Measurements from ENCODE around the gene HTR5A. TPM values are rescaled to one million over a fixed set of nuclear protein-coding genes. Genes with fewer than 3 reads are reported as not detected.

The HTR5A gene
- total RNA-seq, 1 donor from 2014 or later, result 0.08 TPM

DNA sequence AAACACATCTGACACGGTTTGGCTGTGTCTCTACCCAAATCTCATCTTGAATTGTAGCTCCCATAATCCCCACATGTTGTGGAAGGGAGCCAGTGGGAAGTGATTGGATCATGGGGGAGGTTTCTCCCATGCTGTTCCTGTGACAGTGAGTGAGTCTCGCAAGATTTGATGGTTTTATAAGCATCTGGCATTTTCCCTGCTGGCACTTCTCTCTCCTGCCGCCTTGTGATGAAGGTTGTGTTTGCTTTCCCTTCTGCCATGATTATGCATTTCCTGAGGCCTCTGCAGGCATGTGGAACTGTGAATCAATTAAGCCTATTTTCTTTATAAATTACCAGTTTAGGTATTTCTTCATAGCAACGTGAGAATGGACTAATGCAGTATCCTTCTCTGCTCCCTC, 5.9 kb upstream of the HTR5A start:
- no peak for TF ChIP-seq CTCF (IDR thresholded peaks at IDR 0.05; ENCODE audit: unreplicated experiment)
- no peak for DNase-seq (ENCODE audit: low spot score)
- Mint-ChIP-seq H3K9me3 (ENCODE audit: unreplicated experiment) (no peaks in the 10 kb centered on the region), H3K36me3 (ENCODE audit: low read depth, unreplicated experiment) (no peaks in the 10 kb centered on the region), H3K4me1 (ENCODE audit: unreplicated experiment) (peaks cover 6% of the 10 kb centered on the region), H3K4me3 (ENCODE audit: unreplicated experiment) (no peak overlapping the region), H3K27me3 (ENCODE audit: unreplicated experiment) (peaks cover 2% of the 10 kb centered on the region), H3K27ac (ENCODE audit: unreplicated experiment) (no peak overlapping the region)

- Mint-ChIP-seq H3K4me3 (ENCODE audit: unreplicated experiment) (no peak overlapping the region), H3K36me3 (ENCODE audit: low read depth, unreplicated experiment) (no peaks in the 10 kb centered on the region), H3K4me1 (ENCODE audit: unreplicated experiment) (peaks cover 6% of the 10 kb centered on the region), H3K9me3 (ENCODE audit: unreplicated experiment) (no peaks in the 10 kb centered on the region), H3K27me3 (ENCODE audit: unreplicated experiment) (no peaks in the 10 kb centered on the region), H3K27ac (ENCODE audit: unreplicated experiment) (no peak overlapping the region)
- peak; percentile 22 for DNase-seq (ENCODE audit: low spot score)
- TF ChIP-seq CTCF (IDR thresholded peaks at IDR 0.05; ENCODE audit: unreplicated experiment), result no peak
Observed at GRCh38 chr7:155066417-155066950, 3.6 kb upstream of the HTR5A start.

- Mint-ChIP-seq H3K4me1 (ENCODE audit: unreplicated experiment) (peaks cover 9% of the 10 kb centered on the region), H3K9me3 (ENCODE audit: unreplicated experiment) (no peaks in the 10 kb centered on the region), H3K36me3 (ENCODE audit: low read depth, unreplicated experiment) (no peaks in the 10 kb centered on the region), H3K27me3 (ENCODE audit: unreplicated experiment) (no peaks in the 10 kb centered on the region), H3K4me3 (ENCODE audit: unreplicated experiment) (no peak overlapping the region), H3K27ac (ENCODE audit: unreplicated experiment) (no peak overlapping the region)
- DNase-seq (ENCODE audit: low spot score), result no peak
- no peak for TF ChIP-seq CTCF (IDR thresholded peaks at IDR 0.05; ENCODE audit: unreplicated experiment)
Observed at GRCh38 chr7:155071121-155071651, 1.1 kb downstream of the HTR5A start.

DNA sequence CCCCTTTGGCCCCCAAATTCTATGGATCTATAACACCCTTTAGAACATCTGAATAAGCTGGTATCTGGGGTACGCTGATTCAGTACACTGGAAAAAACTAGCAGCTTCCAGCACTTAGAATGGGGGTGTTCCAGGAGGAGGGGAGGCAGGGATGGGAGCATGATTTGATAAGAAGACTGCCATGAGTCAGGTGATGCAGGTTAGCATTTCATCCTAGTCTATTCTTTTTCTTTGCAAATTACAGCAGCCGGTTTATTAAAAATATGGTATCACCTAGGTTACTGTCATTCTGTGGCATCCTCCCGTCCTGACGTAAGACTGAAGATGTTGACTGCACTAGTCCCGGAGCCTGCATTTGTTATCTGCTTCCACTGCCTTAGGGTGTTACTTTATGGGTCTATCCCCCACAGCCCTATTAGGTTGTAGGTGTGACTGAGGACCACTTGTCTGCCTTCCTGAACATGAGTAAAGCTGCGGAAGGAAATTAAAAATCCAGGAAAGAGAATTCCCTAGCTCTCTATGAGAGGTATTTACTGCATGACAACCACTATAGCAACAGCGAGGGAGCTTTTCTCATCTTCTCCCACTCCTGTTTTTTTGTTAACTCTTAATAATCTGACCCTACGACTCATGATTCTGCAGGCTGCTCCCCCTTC, 1.9 kb downstream of the HTR5A start:
- Mint-ChIP-seq H3K9me3 (ENCODE audit: unreplicated experiment) (no peaks in the 10 kb centered on the region), H3K27ac (ENCODE audit: unreplicated experiment) (no peak overlapping the region), H3K4me1 (ENCODE audit: unreplicated experiment) (peaks cover 6% of the 10 kb centered on the region), H3K36me3 (ENCODE audit: low read depth, unreplicated experiment) (no peaks in the 10 kb centered on the region), H3K27me3 (ENCODE audit: unreplicated experiment) (no peaks in the 10 kb centered on the region), H3K4me3 (ENCODE audit: unreplicated experiment) (no peak overlapping the region)
- no peak for TF ChIP-seq CTCF (IDR thresholded peaks at IDR 0.05; ENCODE audit: unreplicated experiment)
- DNase-seq (ENCODE audit: low spot score), result no peak

GRCh38 chr7:155073922-155074321, 3.8 kb downstream of the HTR5A start:
- H3K4me1 Mint-ChIP-seq (ENCODE audit: unreplicated experiment), result peaks cover 6% of the 10 kb centered on the region
- TF ChIP-seq CTCF (IDR thresholded peaks at IDR 0.05; ENCODE audit: unreplicated experiment), result no peak
- no peak for DNase-seq (ENCODE audit: low spot score)
- no peaks in the 10 kb centered on the region for H3K36me3 Mint-ChIP-seq (ENCODE audit: low read depth, unreplicated experiment)
- H3K27ac Mint-ChIP-seq (ENCODE audit: unreplicated experiment), result no peak overlapping the region
- H3K27me3 Mint-ChIP-seq (ENCODE audit: unreplicated experiment), result no peaks in the 10 kb centered on the region
- H3K9me3 Mint-ChIP-seq (ENCODE audit: unreplicated experiment), result no peaks in the 10 kb centered on the region
- H3K4me3 Mint-ChIP-seq (ENCODE audit: unreplicated experiment), result no peak overlapping the region

All from endothelial cell (in vitro differentiated cells).